ENCODE data around the gene SWI5. TPM values are rescaled to one million over a fixed set of nuclear protein-coding genes. Genes with fewer than 3 reads are reported as not detected.

Gene SWI5
- total RNA-seq, 2 experiments from 2014 or later = 3.0 to 4.1 TPM

GRCh38 chr9:128231638-128232527 is 44.2 kb upstream of the SWI5 start:
- no peak overlapping the region for H3K4me3 Mint-ChIP-seq
- Histone ChIP-seq H3K27ac (ENCODE audit: low read depth in 1 of 2, low read length in 2 of 2) (no peak overlapping the region), H3K4me3 (ENCODE audit: low read length) (no peak overlapping the region), H3K27me3 (ENCODE audit: control insufficient read depth in 1 of 2, insufficient read depth in 2 of 2, low read length in 2 of 2) (no peaks in the 10 kb centered on the region), H3K4me1 (ENCODE audit: insufficient read depth, low read length) (no peaks in the 10 kb centered on the region), H3K36me3 (ENCODE audit: insufficient read depth, low read length) (no peaks in the 10 kb centered on the region), H3K9me3 (ENCODE audit: control insufficient read depth in 1 of 2, insufficient read depth in 1 of 2, low read length in 2 of 2) (no peaks in the 10 kb centered on the region)
- TF ChIP-seq CTCF (IDR thresholded peaks at IDR 0.05) = no peak
- H3K4me1 Mint-ChIP-seq (ENCODE audit: low read depth) = no peaks in the 10 kb centered on the region
- ChIA-PET POLR2A (no interaction called here), CTCF (no interaction called here)
- H3K9me3 Mint-ChIP-seq = no peaks in the 10 kb centered on the region
- no peaks in the 10 kb centered on the region for H3K36me3 Mint-ChIP-seq (ENCODE audit: low read depth)
- DNase-seq = no peak
- no peak for ATAC-seq (ENCODE audit: poor library complexity)
- intact Hi-C loops (cut with DNase I, micrococcal nuclease) = no loop called here
- no peaks in the 10 kb centered on the region for H3K27me3 Mint-ChIP-seq
- no peak overlapping the region for H3K27ac Mint-ChIP-seq

- Mint-ChIP-seq H3K9me3 (no peaks in the 10 kb centered on the region), H3K27ac (no peak overlapping the region), H3K27me3 (no peaks in the 10 kb centered on the region), H3K4me1 (ENCODE audit: low read depth) (no peaks in the 10 kb centered on the region), H3K4me3 (no peak overlapping the region), H3K36me3 (ENCODE audit: low read depth) (no peaks in the 10 kb centered on the region)
- no peaks in the 10 kb centered on the region for H3K4me1 ChIP-seq (ENCODE audit: insufficient read depth, low read length)
- TF ChIP-seq CTCF (IDR thresholded peaks at IDR 0.05) = no peak
- no peaks in the 10 kb centered on the region for H3K27me3 ChIP-seq (ENCODE audit: control insufficient read depth in 1 of 2, insufficient read depth in 2 of 2, low read length in 2 of 2)
- DNase-seq (no peak), ATAC-seq (ENCODE audit: poor library complexity) (no peak)
- intact Hi-C loops (cut with DNase I, micrococcal nuclease) = no loop called here
- no peak overlapping the region for H3K4me3 ChIP-seq (ENCODE audit: low read length)
- POLR2A ChIA-PET = no interaction called here
- H3K27ac ChIP-seq (ENCODE audit: low read depth in 1 of 2, low read length in 2 of 2) = no peak overlapping the region
- CTCF ChIA-PET = no interaction called here
- H3K9me3 ChIP-seq (ENCODE audit: control insufficient read depth in 1 of 2, insufficient read depth in 1 of 2, low read length in 2 of 2) = no peaks in the 10 kb centered on the region
- H3K36me3 ChIP-seq (ENCODE audit: insufficient read depth, low read length) = no peaks in the 10 kb centered on the region
Measured at GRCh38 chr9:128232528-128233428, 43.3 kb upstream of the SWI5 start.

GRCh38 chr9:128233817-128234406 is 42.2 kb upstream of the SWI5 start:
- H3K27me3 ChIP-seq (ENCODE audit: control insufficient read depth in 1 of 2, insufficient read depth in 2 of 2, low read length in 2 of 2) = no peaks in the 10 kb centered on the region
- no peak overlapping the region for H3K4me3 ChIP-seq (ENCODE audit: low read length)
- CTCF ChIA-PET = no interaction called here
- no peaks in the 10 kb centered on the region for H3K27me3 Mint-ChIP-seq
- no peak overlapping the region for H3K4me3 Mint-ChIP-seq
- intact Hi-C loops (cut with DNase I, micrococcal nuclease) = no loop called here
- no peaks in the 10 kb centered on the region for H3K9me3 ChIP-seq (ENCODE audit: control insufficient read depth in 1 of 2, insufficient read depth in 1 of 2, low read length in 2 of 2)
- no peaks in the 10 kb centered on the region for H3K9me3 Mint-ChIP-seq
- no peaks in the 10 kb centered on the region for H3K4me1 Mint-ChIP-seq (ENCODE audit: low read depth)
- H3K27ac Mint-ChIP-seq = no peak overlapping the region
- H3K36me3 ChIP-seq (ENCODE audit: insufficient read depth, low read length) = no peaks in the 10 kb centered on the region
- no peaks in the 10 kb centered on the region for H3K36me3 Mint-ChIP-seq (ENCODE audit: low read depth)
- no peaks in the 10 kb centered on the region for H3K4me1 ChIP-seq (ENCODE audit: insufficient read depth, low read length)
- no peak overlapping the region for H3K27ac ChIP-seq (ENCODE audit: low read depth in 1 of 2, low read length in 2 of 2)
- TF ChIP-seq CTCF (IDR thresholded peaks at IDR 0.05) = no peak
- ATAC-seq (ENCODE audit: poor library complexity) (no peak), DNase-seq (no peak)
- POLR2A ChIA-PET = no interaction called here

Data from CD4-positive, alpha-beta T cell (primary cell).